HepG2 (cell line): Measurements from ENCODE around the gene RPS6KL1. TPM values are rescaled to one million over a fixed set of nuclear protein-coding genes. Genes with fewer than 3 reads are reported as not detected.

Experiments used
- BRD4 ChIP-seq: sonication (generic); formaldehyde crosslinking; IDR thresholded peaks from 2 replicates; pipeline ENCODE4 v1.4.0; 2020; ENCODE audit warnings: missing genetic modification reagents
- CEBPG ChIP-seq: IDR thresholded peaks from 2 replicates; pipeline ENCODE4 v1.6.1; 2016
- FOXO4 ChIP-seq: sonication (generic); formaldehyde crosslinking; conservative IDR thresholded peaks from 2 replicates; pipeline ENCODE4 v1.8.1; 2023; ENCODE audit warnings: missing genetic modification reagents
- HIC2 ChIP-seq: sonication (generic); formaldehyde crosslinking; IDR thresholded peaks from 2 replicates; pipeline ENCODE4 v1.9.0; 2022; ENCODE audit warnings: low read depth, missing genetic modification reagents
- HNF1B ChIP-seq: sonication (generic); formaldehyde crosslinking; IDR thresholded peaks from 2 replicates; pipeline ENCODE4 v1.5.1; 2020; ENCODE audit warnings: mild to moderate bottlenecking, moderate library complexity, missing genetic modification reagents
- IRX3 ChIP-seq: sonication (generic); formaldehyde crosslinking; IDR thresholded peaks from 2 replicates; pipeline ENCODE4 v1.8.1; 2023; ENCODE audit warnings: mild to moderate bottlenecking, low read depth, missing genetic modification reagents, borderline replicate concordance
- JDP2 ChIP-seq: sonication (generic); formaldehyde crosslinking; IDR thresholded peaks from 2 replicates; pipeline ENCODE4 v1.8.1; 2022; ENCODE audit warnings: missing genetic modification reagents, borderline replicate concordance
- MED13 ChIP-seq: sonication (generic); formaldehyde crosslinking; IDR thresholded peaks from 2 replicates; pipeline ENCODE4 v1.5.0; 2020; ENCODE audit warnings: missing genetic modification reagents
- SALL1 ChIP-seq: sonication (generic); formaldehyde crosslinking; IDR thresholded peaks from 2 replicates; pipeline ENCODE4 v1.8.0; 2022; ENCODE audit warnings: mild to moderate bottlenecking, missing genetic modification reagents
- TEF ChIP-seq: sonication (generic); formaldehyde crosslinking; IDR thresholded peaks from 2 replicates; pipeline ENCODE4 v1.5.0; 2020; ENCODE audit warnings: missing genetic modification reagents
- THAP8 ChIP-seq: sonication (generic); formaldehyde crosslinking; IDR thresholded peaks from 2 replicates; pipeline ENCODE4 v1.5.1; 2020; ENCODE audit warnings: missing genetic modification reagents, mild to moderate bottlenecking, borderline replicate concordance
- ZBTB10 ChIP-seq: sonication (generic); formaldehyde crosslinking; IDR thresholded peaks from 2 replicates; pipeline ENCODE4 v1.4.0; 2020; ENCODE audit warnings: missing genetic modification reagents, borderline replicate concordance
- ZNF138 ChIP-seq: sonication (generic); formaldehyde crosslinking; IDR thresholded peaks from 2 replicates; pipeline ENCODE4 v1.5.0; 2020; ENCODE audit warnings: mild to moderate bottlenecking, low read depth, missing genetic modification reagents
- ZNF24 ChIP-seq: fragments of 450-650 bp; IDR thresholded peaks from 2 replicates; pipeline ENCODE4 v1.6.1; 2017; ENCODE audit warnings: antibody characterized with exemption, mild to moderate bottlenecking
- ZNF569 ChIP-seq: sonication (generic); formaldehyde crosslinking; IDR thresholded peaks from 2 replicates; pipeline ENCODE4 v1.5.0; 2020; ENCODE audit warnings: mild to moderate bottlenecking, missing genetic modification reagents, moderate library complexity, borderline replicate concordance
- ZNF660 ChIP-seq: sonication (generic); formaldehyde crosslinking; IDR thresholded peaks from 2 replicates; pipeline ENCODE4 v1.5.1; 2020; ENCODE audit warnings: mild to moderate bottlenecking, low read depth, missing genetic modification reagents, borderline replicate concordance
- ZNF720 ChIP-seq: sonication (generic); formaldehyde crosslinking; IDR thresholded peaks from 2 replicates; pipeline ENCODE4 v1.4.0; 2020; ENCODE audit warnings: missing genetic modification reagents
- ZNF782 ChIP-seq: sonication (generic); formaldehyde crosslinking; IDR thresholded peaks from 2 replicates; pipeline ENCODE4 v1.4.0; 2020; ENCODE audit warnings: missing genetic modification reagents, mild to moderate bottlenecking, borderline replicate concordance
- ZNF790 ChIP-seq: sonication (generic); formaldehyde crosslinking; IDR thresholded peaks from 2 replicates; pipeline ENCODE4 v1.8.0; 2022; ENCODE audit warnings: missing genetic modification reagents, mild to moderate bottlenecking, borderline replicate concordance
- ZNF883 ChIP-seq: sonication (generic); formaldehyde crosslinking; IDR thresholded peaks from 2 replicates; pipeline ENCODE4 v1.5.1; 2020; ENCODE audit warnings: mild to moderate bottlenecking, missing genetic modification reagents; ENCODE audit errors: not compliant biosample characterization
- polyA plus RNA-seq, 8 experiments: library from polyadenylated mRNA; depleted of rRNA in 3 of 8; stranded (reverse) in 7 of 8; unstranded in 1 of 8; fragments of >200 nt; fragmentation: Illumina TruSeq in 4 of 8; extraction: Trizol in 4 of 8; gene quantifications; 2 replicates each; pipeline versions ENCODE4 v1.2.1 to v1.2.3, GENCODE V29; 2011 to 2016; ENCODE audit warnings: low read depth in 4 of 8, missing spikeins in 1 of 8, mixed read lengths in 1 of 8; ENCODE audit not compliant: insufficient read depth in 1 of 8
- total RNA-seq, 5 experiments: library from RNA; depleted of rRNA; stranded (reverse); fragments of >200 nt; fragmentation: Illumina TruSeq; extraction: Trizol; gene quantifications; 2 replicates each; pipeline ENCODE4 v1.2.3, GENCODE V29; 2016; ENCODE audit warnings: low read depth in 1 of 5

The RPS6KL1 gene
- total and polyA plus RNA-seq, 2 of the 13 experiments (the other 11 are each of a cell fraction or from before 2014, with no cell fraction given), result 6.5 to 11.5 TPM

GRCh38 chr14:74881431-74882102, 41.5 kb downstream of the RPS6KL1 start, which contains the start of gene DLST (continued):
- TF ChIP-seq ZBTB10 (CRISPR knock-in tag), result no peak
- peak; percentile 64 for TF ChIP-seq SALL1
- TF ChIP-seq ZNF790, result no peak
- TF ChIP-seq ZNF24, result no peak
- peak; percentile 76 for TF ChIP-seq HIC2
- TF ChIP-seq IRX3 (CRISPR knock-in tag), result 0 out of 2 replicates have a peak, but pooled peaks have one; percentile 52
- no peak for TF ChIP-seq TEF
- no peak for TF ChIP-seq ZNF720 (CRISPR knock-in tag)
- no peak; the same call in 1 of the 2 replicates for TF ChIP-seq JDP2 (CRISPR knock-in tag)
- TF ChIP-seq THAP8, result no peak; the same call in 1 of the 2 replicates
- TF ChIP-seq ZNF782 (CRISPR knock-in tag), result no peak
- 0 out of 2 replicates have a peak, but pooled peaks have one; percentile 41 for TF ChIP-seq FOXO4 (CRISPR knock-in tag)
- no peak for TF ChIP-seq ZNF138 (CRISPR knock-in tag)
- TF ChIP-seq HNF1B (CRISPR knock-in tag), result peak; percentile 87
- TF ChIP-seq ZNF569 (CRISPR knock-in tag), result no peak
- TF ChIP-seq ZNF660 (CRISPR knock-in tag), result no peak
- no peak for TF ChIP-seq CEBPG (CRISPR knock-in tag)
- 0 out of 2 replicates have a peak, but pooled peaks have one; percentile 50 for TF ChIP-seq MED13 (CRISPR knock-in tag)
- no peak for TF ChIP-seq ZNF883
- no peak for TF ChIP-seq BRD4
